ENCODE results near the gene DNAH11. TPM values are rescaled to one million over a fixed set of nuclear protein-coding genes. Genes with fewer than 3 reads are reported as not detected.

Gene DNAH11
- total and polyA plus RNA-seq, 2 of the 4 experiments (the other 2 are of a cell fraction), result not detected

- ChIA-PET CTCF (no interaction called here), POLR2A (ENCODE audit: unreplicated experiment) (no interaction called here)
- H4K5ac ChIP-seq (ENCODE audit: low read depth, low read length), result no peak overlapping the region
- H4K20me1 ChIP-seq (ENCODE audit: insufficient read depth, low read length), result no peaks in the 10 kb centered on the region
- intact Hi-C loops (cut with micrococcal nuclease) (no loop called here), in situ Hi-C loops (cut with MboI; ENCODE audit: low sequenced_read_pairs) (no loop called here), dilution Hi-C loops (cut with HindIII; ENCODE audit: low sequenced_read_pairs, unreplicated experiment) (no loop called here)
- H2AFZ ChIP-seq (replicated peaks; ENCODE audit: low read length, poor library complexity), result no peak overlapping the region
- no TSS peak for BruUV-seq (replicated peaks)
- no peak overlapping the region for H2BK120ac ChIP-seq (ENCODE audit: low read depth, low read length)
- no peak overlapping the region for H3K27ac ChIP-seq (ENCODE audit: insufficient read depth, low read length)
- no peak overlapping the region for H2AK5ac ChIP-seq (ENCODE audit: low read depth, low read length)
- H3K4me1 ChIP-seq (ENCODE audit: control insufficient read depth, insufficient read depth, low read length), result peaks cover 12% of the 10 kb centered on the region
- 95% methylated on average over 8 of the region's 17 CpGs; no CpG with 5 or more reads in 1 of the 2 experiments for WGBS, 2 experiments (ENCODE audit: extremely low coverage in 2 of 2, insufficient read length in 1 of 2)
- H4K91ac ChIP-seq (ENCODE audit: insufficient read depth, low read depth, low read length), result no peak overlapping the region
- H3K9me3 ChIP-seq (ENCODE audit: control insufficient read depth, insufficient read depth, low read length), result no peaks in the 10 kb centered on the region
- no peak overlapping the region for H3K14ac ChIP-seq (replicated peaks; ENCODE audit: low read depth, low read length)
- peaks cover 3% of the 10 kb centered on the region; the same call in 1 of the 2 replicates for H3K9me1 ChIP-seq (ENCODE audit: insufficient read depth, low read length)
- no peaks in the 10 kb centered on the region for H3K27me3 ChIP-seq (ENCODE audit: control insufficient read depth, insufficient read depth, low read length)
- H2BK5ac ChIP-seq (ENCODE audit: low read depth, low read length, poor library complexity, severe bottlenecking), result no peak overlapping the region
- H4K8ac ChIP-seq (ENCODE audit: low read depth in 2 of 2, low read length in 2 of 2), result no peak overlapping the region
- no peak overlapping the region for H3K4me3 ChIP-seq (ENCODE audit: insufficient read depth, low read depth, low read length)
- no peak overlapping the region for H3K4me2 ChIP-seq (ENCODE audit: low read depth, low read length)
- H3K23ac ChIP-seq (ENCODE audit: low read depth, low read length), result no peak overlapping the region
- no peak overlapping the region for H3K56ac ChIP-seq (ENCODE audit: extremely low read depth, insufficient read depth, low read length)
- H2AK9ac ChIP-seq (replicated peaks; ENCODE audit: low read depth, low read length, poor library complexity), result peak overlapping the region; percentile 60
- DNase-seq (no peak), ATAC-seq (ENCODE audit: low read depth) (no peak)
- H3K36me3 ChIP-seq (ENCODE audit: control insufficient read depth, insufficient read depth, low read length), result peaks cover 13% of the 10 kb centered on the region
- no peaks in the 10 kb centered on the region for H3K79me1 ChIP-seq (ENCODE audit: low read depth in 1 of 2, low read length in 2 of 2)
- H2BK15ac ChIP-seq (ENCODE audit: low read depth, low read length), result no peak overlapping the region
- TF ChIP-seq FOS (IDR thresholded peaks at IDR 0.05; ENCODE audit: low read depth, low read length), result no peak
- TF ChIP-seq MXI1 (IDR thresholded peaks at IDR 0.05; ENCODE audit: borderline replicate concordance, low read depth, low read length), result no peak
- no peak for TF ChIP-seq POLR2A (IDR thresholded peaks at IDR 0.05; ENCODE audit: low read depth, low read length)
- TF ChIP-seq SMC3 (IDR thresholded peaks at IDR 0.05; ENCODE audit: low read depth, low read length), result no peak
- no peak for TF ChIP-seq ELK1 (IDR thresholded peaks at IDR 0.05; ENCODE audit: borderline replicate concordance, low read depth, low read length)
- no peak for TF ChIP-seq USF2 (IDR thresholded peaks at IDR 0.05; ENCODE audit: low read depth, low read length)
- no peak for TF ChIP-seq CTCF (conservative IDR thresholded peaks at IDR 0.05; ENCODE audit: low read depth, low read length)
- TF ChIP-seq CHD1 (IDR thresholded peaks at IDR 0.05; ENCODE audit: low read depth, low read length), result no peak
- no peak for TF ChIP-seq RCOR1 (IDR thresholded peaks at IDR 0.05; ENCODE audit: insufficient replicate concordance, low read length)
- TF ChIP-seq MAZ (IDR thresholded peaks at IDR 0.05; ENCODE audit: borderline replicate concordance, low read depth, low read length), result no peak
- TF ChIP-seq BHLHE40 (IDR thresholded peaks at IDR 0.05; ENCODE audit: low read depth, low read length), result no peak
- no peak for TF ChIP-seq MAFK (IDR thresholded peaks at IDR 0.05; ENCODE audit: low read depth, low read length)
- no peak for TF ChIP-seq CEBPB (IDR thresholded peaks at IDR 0.05; ENCODE audit: low read depth, low read length)
- TF ChIP-seq RFX5 (IDR thresholded peaks at IDR 0.05; ENCODE audit: low read depth, low read length), result no peak
- no peak for TF ChIP-seq RAD21 (IDR thresholded peaks at IDR 0.05; ENCODE audit: low read length)
- TF ChIP-seq NFE2L2 (IDR thresholded peaks at IDR 0.05; ENCODE audit: low read depth, low read length), result no peak
- no peak overlapping the region for H3K18ac ChIP-seq (ENCODE audit: low read depth, low read length)
- H3K9ac ChIP-seq (ENCODE audit: low read depth, low read length), result no peak overlapping the region
- no peak overlapping the region for H2BK20ac ChIP-seq (ENCODE audit: low read depth, low read length)
- no peak overlapping the region for H3K4ac ChIP-seq (ENCODE audit: low read depth, low read length)
Measured at GRCh38 chr7:21898265-21898930, 355.6 kb downstream of the DNAH11 start.

All from IMR-90 (cell line).